ENCODE results near the gene IGF2BP3. TPM values are rescaled to one million over a fixed set of nuclear protein-coding genes. Genes with fewer than 3 reads are reported as not detected.

The IGF2BP3 gene
- total and polyA plus RNA-seq, 2 donors (not counting 3 experiments of a cell fraction or from before 2014, with no cell fraction given), result 41.2 to 111 TPM

GRCh38 chr7:23431702-23432199, 38.5 kb downstream of the IGF2BP3 start:
- H3K4me1 ChIP-seq (ENCODE audit: control insufficient read depth, extremely low read depth, insufficient read depth, low read length), result peaks cover 22% of the 10 kb centered on the region
- no TSS peak for BruUV-seq (replicated peaks)
- CTCF ChIA-PET, result interaction anchor here (0.9 to 6.4 kb wide), 9 partner anchors 8 to 88 kb away, joined by 3 to 40 read pairs (median 4); no protein-coding TSS in a partner anchor
- peak overlapping the region; percentile 49 for H3K27ac ChIP-seq (ENCODE audit: insufficient read depth, low read depth, low read length)
- POLR2A ChIA-PET, result interaction anchor here (0.6 kb wide), 1 partner anchor 11 kb away, joined by 6 read pairs; no protein-coding TSS in a partner anchor
- no peak overlapping the region for H3K9ac ChIP-seq (replicated peaks; ENCODE audit: extremely low read depth, insufficient read depth, low read length)
- intact Hi-C loops (cut with micrococcal nuclease) (loop anchor here (2.0 to 5.0 kb wide), 3 partner anchors 75 to 113 kb away; partner anchors contain the start of gene TRA2A), dilution Hi-C loops (cut with MboI; ENCODE audit: extremely low pct_ligation_motif_present, low sequenced_read_pairs) (no loop called here)
- H4K20me1 ChIP-seq (replicated peaks; ENCODE audit: control insufficient read depth, extremely low read depth, insufficient read depth, low read length), result peaks cover 9% of the 10 kb centered on the region
- TF ChIP-seq CTCF (IDR thresholded peaks at IDR 0.05; ENCODE audit: extremely low read depth in 1 of 2, insufficient read depth in 1 of 2, low read depth in 1 of 2, low read length in 2 of 2) (no peak), GATA2 (IDR thresholded peaks at IDR 0.05; ENCODE audit: insufficient read depth, insufficient read length, low read depth, low read length) (no peak), POLR2A (IDR thresholded peaks at IDR 0.05; ENCODE audit: low read depth, low read length) (no peak), POLR2AphosphoS5 (IDR thresholded peaks at IDR 0.05; ENCODE audit: insufficient read depth, low read depth, low read length) (no peak), JUN (IDR thresholded peaks at IDR 0.05; ENCODE audit: borderline replicate concordance, insufficient read depth, insufficient read length, low read depth) (no peak), MYC (IDR thresholded peaks at IDR 0.05; ENCODE audit: low read depth, low read length) (no peak), EZH2 (IDR thresholded peaks at IDR 0.05; ENCODE audit: borderline replicate concordance, low read depth, low read length, severe bottlenecking) (no peak), FOS (IDR thresholded peaks at IDR 0.05; ENCODE audit: borderline replicate concordance, insufficient read depth, low read length) (no peak)
- TF ChIP-seq, protein P1, sequence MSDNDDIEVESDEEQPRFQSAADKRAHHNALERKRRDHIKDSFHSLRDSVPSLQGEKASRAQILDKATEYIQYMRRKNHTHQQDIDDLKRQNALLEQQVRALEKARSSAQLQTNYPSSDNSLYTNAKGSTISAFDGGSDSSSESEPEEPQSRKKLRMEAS (IDR thresholded peaks at IDR 0.05; ENCODE audit: insufficient read depth, insufficient read length), result no peak
- H3K9me3 ChIP-seq (replicated peaks; ENCODE audit: control insufficient read depth, insufficient read depth, low read length), result no peaks in the 10 kb centered on the region
- H3K4me3 ChIP-seq (replicated peaks in 1 of 3; ENCODE audit: insufficient read depth in 1 of 3, low read depth in 1 of 3, low read length in 3 of 3), result no peak overlapping the region
- peaks cover 0 to 3% of the 10 kb centered on the region in 2 experiments for H3K36me3 ChIP-seq (ENCODE audit: control insufficient read depth in 2 of 2, extremely low read depth in 1 of 2, insufficient read depth in 2 of 2, low read length in 2 of 2)
- peak overlapping the region; percentile 45 for H3K4me2 ChIP-seq (ENCODE audit: insufficient read depth, low read length)
- H2AFZ ChIP-seq (ENCODE audit: low read depth, low read length), result no peak overlapping the region
- H3K27me3 ChIP-seq (ENCODE audit: control insufficient read depth in 2 of 2, insufficient read depth in 2 of 2, low read length in 2 of 2), result no peaks in the 10 kb centered on the region
- no peak for FAIRE-seq
- H3K9me1 ChIP-seq (replicated peaks; ENCODE audit: control insufficient read depth, extremely low read depth, insufficient read depth, low read length), result no peaks in the 10 kb centered on the region
- no peak for DNase-seq (ENCODE audit: low read depth, low spot score)
- H3K79me2 ChIP-seq (ENCODE audit: control insufficient read depth, insufficient read depth, low read length), result peaks cover 94% of the 10 kb centered on the region

Data from endothelial cell of umbilical vein (primary cell).